GM23338 (cell line): ENCODE results near the gene TMED10. TPM values are rescaled to one million over a fixed set of nuclear protein-coding genes. Genes with fewer than 3 reads are reported as not detected.

Source experiments
- polyA plus RNA-seq: library from polyadenylated mRNA; unstranded; fragments of >200 nt; fragmentation: Nextera tagmentation; extraction: Ambion mirVana; gene quantifications from 2 replicates; pipeline ENCODE4 v1.2.1, GENCODE V29; 2016
- small RNA-seq: library from RNA; depleted of rRNA; stranded (forward); fragments of <200 nt; gene quantifications from one replicate; pipeline ENCODE3, GENCODE V24; 2014; ENCODE audit warnings: low replicate concordance
- total RNA-seq: library from RNA; depleted of rRNA; stranded (reverse); fragments of >200 nt; shearing (Covaris generic); gene quantifications from 2 replicates; pipeline ENCODE4 v1.2.3, GENCODE V29; 2014; rRNA removed

The TMED10 gene
- total and polyA plus RNA-seq, 2 experiments from 2014 or later, result 180 to 196 TPM

Small RNA genes lying within 50 kb of the gene (small RNA-seq; reads per million reads assigned to genes)
- gene HIF1AP1 (not detected), gene RNU4ATAC14P (not detected)

Other genes with a start within 250 kb of the TMED10 start
- 6.3 and 9.5 TPM in 2 replicates for gene PGF, start 221.0 kb downstream of the TMED10 start, total RNA-seq
- 2.9 and 5.1 TPM in 2 replicates for gene PGF, start 221.0 kb downstream of the TMED10 start, polyA plus RNA-seq
- 39.2 and 41.4 TPM in 2 replicates for gene EIF2B2, start 173.7 kb downstream of the TMED10 start, total RNA-seq
- gene EIF2B2, start 173.7 kb downstream of the TMED10 start, polyA plus RNA-seq, result 36.4 and 40.5 TPM in 2 replicates
- gene MLH3, start 125.1 kb downstream of the TMED10 start, total RNA-seq, result 14.7 and 14.8 TPM in 2 replicates
- gene MLH3, start 125.1 kb downstream of the TMED10 start, polyA plus RNA-seq, result 8.6 and 10.7 TPM in 2 replicates
- 18.4 and 23.0 TPM in 2 replicates for gene ACYP1, start 112.6 kb downstream of the TMED10 start, total RNA-seq
- 91.5 and 104 TPM in 2 replicates for gene ACYP1, start 112.6 kb downstream of the TMED10 start, polyA plus RNA-seq
- gene ZC2HC1C, start 107.0 kb downstream of the TMED10 start, total RNA-seq, result 0.90 and 3.7 TPM in 2 replicates
- gene ZC2HC1C, start 107.0 kb downstream of the TMED10 start, polyA plus RNA-seq, result 2.8 and 3.7 TPM in 2 replicates
- gene NEK9, start 49.6 kb downstream of the TMED10 start, total RNA-seq, result 31.1 and 37.3 TPM in 2 replicates
- gene NEK9, start 49.6 kb downstream of the TMED10 start, polyA plus RNA-seq, result 13.9 and 16.3 TPM in 2 replicates
- gene FOS, start 102.2 kb upstream of the TMED10 start, total RNA-seq, result 39.7 and 47.3 TPM in 2 replicates
- 48.6 and 54.8 TPM in 2 replicates for gene FOS, start 102.2 kb upstream of the TMED10 start, polyA plus RNA-seq